GM21737 (cell line): ENCODE data around the gene IFRD2.

Experiments used
- ATAC-seq: cut with Tn5 transposase; IDR thresholded peaks from one replicate; pipeline ENCODE4 v1.9.1; 2021; ENCODE audit warnings: mild to moderate bottlenecking, moderate library complexity; ENCODE audit not compliant: unreplicated experiment

IFRD2 gene

GRCh38 chr3:50292159-50293078 lies at the start of gene IFRD2:
TSS of gene IFRD2 (minus strand) at chr3:50292429. CDS start at chr3:50292274, 155 bp downstream.
- ATAC-seq = peak; percentile 91

GRCh38 chr3:50341537-50341936 lies 49.3 kb upstream of the IFRD2 start:
- no peak for ATAC-seq

GRCh38 chr3:50340448-50341329 lies 48.5 kb upstream of the IFRD2 start, which contains the start of gene RASSF1:
TSS of gene RASSF1 (minus strand) at chr3:50340836. CDS start at chr3:50340805, 31 bp downstream.
- no peak for ATAC-seq

- ATAC-seq = no peak
Measured at GRCh38 chr3:50340147-50340447, 47.9 kb upstream of the IFRD2 start.

- ATAC-seq = no peak
Measured at GRCh38 chr3:50339485-50340146, 47.4 kb upstream of the IFRD2 start.

GRCh38 chr3:50338965-50339364 lies 46.7 kb upstream of the IFRD2 start:
- no peak for ATAC-seq

- ATAC-seq = peak; percentile 66
Measured at GRCh38 chr3:50337175-50337861, 45.1 kb upstream of the IFRD2 start.

GRCh38 chr3:50336452-50337174 lies 44.4 kb upstream of the IFRD2 start:
- peak; percentile 29 for ATAC-seq

GRCh38 chr3:50334339-50335075 lies 42.3 kb upstream of the IFRD2 start:
- ATAC-seq = no peak

GRCh38 chr3:50333744-50334328 lies 41.6 kb upstream of the IFRD2 start:
- ATAC-seq = no peak

GRCh38 chr3:50331364-50331907 lies 39.2 kb upstream of the IFRD2 start:
- ATAC-seq = no peak

- ATAC-seq = no peak
Measured at GRCh38 chr3:50330330-50330729, 38.1 kb upstream of the IFRD2 start.

GRCh38 chr3:50327943-50328691 lies 35.9 kb upstream of the IFRD2 start, which contains the start of gene TUSC2:
TSS of gene TUSC2 (minus strand) at chr3:50328223. CDS start at chr3:50328099, 124 bp downstream.
- peak; percentile 75 for ATAC-seq

- no peak for ATAC-seq
Measured at GRCh38 chr3:50327129-50327528, 34.9 kb upstream of the IFRD2 start.

GRCh38 chr3:50326182-50326541 lies 33.9 kb upstream of the IFRD2 start:
- ATAC-seq = no peak

- ATAC-seq = no peak
Measured at GRCh38 chr3:50325497-50326181, 33.4 kb upstream of the IFRD2 start.

GRCh38 chr3:50325113-50325480 lies 32.9 kb upstream of the IFRD2 start:
- ATAC-seq = no peak
